C1 segment of cervical spinal cord (tissue), 14 donors: ENCODE measurements around the gene UBAC2.
"Not testable (repeated sequence)": the region's sequence is repeated elsewhere in the genome, so short reads cannot be mapped to it uniquely, and the experiment has no call there.

Source experiments
- DNase-seq, 14 donors: peaks; one replicate each; lab custom pipeline; 2025; lab: John Stamatoyannopoulos, UW

The UBAC2 gene

GRCh38 chr13:99375738-99376080 is 175.1 kb downstream of the UBAC2 start:
- DNase-seq = no peak

DNA sequence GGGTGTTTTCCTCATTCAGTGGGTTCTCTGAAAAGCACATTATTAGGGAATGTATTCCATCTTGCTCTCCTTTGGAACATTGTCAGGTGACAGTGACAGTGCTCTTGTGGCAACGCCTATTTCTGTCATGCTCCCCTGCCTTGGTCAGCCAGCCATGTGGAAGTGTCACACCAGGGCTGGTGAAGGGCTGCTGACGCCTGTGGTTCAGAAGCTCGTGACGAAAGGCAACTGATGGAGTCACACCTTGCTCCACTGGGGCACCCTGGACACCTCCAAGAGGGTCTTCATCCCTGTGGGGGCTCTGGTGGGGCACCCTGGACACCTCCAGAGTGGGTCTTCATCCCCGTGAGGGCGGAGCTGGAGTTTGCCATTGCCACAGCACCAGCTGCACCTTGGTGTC is 175.5 kb downstream of the UBAC2 start:
- DNase-seq = peak in 1 of 14 donors; percentile 28

DNA sequence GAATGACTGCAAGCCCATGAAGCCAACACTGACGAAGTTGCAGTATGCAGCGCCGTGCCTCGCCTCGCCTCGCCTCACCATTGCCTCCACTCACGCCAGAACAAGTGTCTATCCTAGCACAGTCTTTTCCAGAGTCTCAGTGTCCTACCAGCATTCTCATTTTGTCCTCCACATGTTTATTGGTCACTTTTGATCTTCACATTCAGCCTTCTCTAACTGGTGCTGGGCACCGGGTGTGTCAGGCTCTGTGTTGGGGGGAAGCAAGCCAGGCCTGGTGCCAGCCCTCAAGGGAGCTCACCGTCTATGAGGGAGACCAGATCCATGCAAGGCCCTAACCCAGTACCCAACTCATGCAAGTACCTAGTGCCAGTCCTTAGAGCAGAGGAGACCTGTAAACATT is 176.3 kb downstream of the UBAC2 start:
- DNase-seq = no peak

DNA sequence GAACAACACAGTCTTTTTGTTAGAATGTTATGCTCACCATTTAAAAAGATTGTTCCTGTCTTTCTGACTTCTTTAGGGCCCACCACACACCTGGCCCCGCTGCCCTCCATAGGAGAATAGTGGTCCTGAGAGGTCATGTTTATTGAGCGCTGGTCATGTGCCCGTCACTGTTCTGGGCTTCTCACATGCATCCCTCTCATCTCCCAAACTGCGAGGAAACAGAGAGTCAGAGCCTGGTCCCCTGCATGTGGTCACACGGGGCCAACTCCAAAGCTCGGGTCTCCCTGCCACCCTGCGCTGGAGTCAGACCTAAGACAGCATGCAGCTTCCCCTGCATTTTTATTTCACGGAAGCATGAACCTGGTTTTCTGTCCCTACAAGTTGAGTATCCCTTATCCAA is 177.0 kb downstream of the UBAC2 start:
- no peak for DNase-seq

DNA sequence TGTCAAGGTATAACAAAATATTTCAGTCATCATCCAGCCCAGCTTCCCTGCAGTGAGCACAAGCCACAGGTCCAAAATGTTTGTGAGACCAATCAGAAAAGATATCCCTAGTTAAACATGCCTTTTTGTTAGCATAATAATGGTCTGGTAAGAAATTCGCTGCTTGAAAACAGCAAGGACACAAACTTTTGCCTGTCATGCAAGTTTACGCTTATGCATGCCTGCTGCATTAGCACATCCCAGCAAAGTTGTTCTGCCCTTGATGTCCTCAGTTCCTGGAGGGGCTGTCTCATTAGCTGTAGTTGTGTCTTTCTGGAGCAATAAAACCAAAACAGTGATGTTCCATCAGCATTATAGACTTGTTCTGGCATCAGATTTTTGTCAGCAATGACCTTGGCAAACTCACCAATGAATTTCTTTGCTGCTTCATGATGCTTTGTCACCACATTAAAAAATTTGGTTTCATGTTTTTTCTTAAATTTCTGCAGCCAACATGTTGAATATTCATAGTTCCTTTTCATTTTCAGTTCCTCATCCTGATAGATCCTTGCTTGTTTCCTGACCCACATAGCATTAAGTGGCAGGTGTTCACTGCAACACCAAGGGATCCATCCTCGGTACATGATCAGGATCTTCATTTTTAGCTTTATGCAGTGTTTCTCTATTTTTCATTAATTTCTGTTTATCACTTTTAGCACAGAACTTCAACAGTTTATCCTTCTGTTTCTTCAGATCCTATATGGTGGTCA is 178.5 kb downstream of the UBAC2 start:
- DNase-seq = no peak

DNA sequence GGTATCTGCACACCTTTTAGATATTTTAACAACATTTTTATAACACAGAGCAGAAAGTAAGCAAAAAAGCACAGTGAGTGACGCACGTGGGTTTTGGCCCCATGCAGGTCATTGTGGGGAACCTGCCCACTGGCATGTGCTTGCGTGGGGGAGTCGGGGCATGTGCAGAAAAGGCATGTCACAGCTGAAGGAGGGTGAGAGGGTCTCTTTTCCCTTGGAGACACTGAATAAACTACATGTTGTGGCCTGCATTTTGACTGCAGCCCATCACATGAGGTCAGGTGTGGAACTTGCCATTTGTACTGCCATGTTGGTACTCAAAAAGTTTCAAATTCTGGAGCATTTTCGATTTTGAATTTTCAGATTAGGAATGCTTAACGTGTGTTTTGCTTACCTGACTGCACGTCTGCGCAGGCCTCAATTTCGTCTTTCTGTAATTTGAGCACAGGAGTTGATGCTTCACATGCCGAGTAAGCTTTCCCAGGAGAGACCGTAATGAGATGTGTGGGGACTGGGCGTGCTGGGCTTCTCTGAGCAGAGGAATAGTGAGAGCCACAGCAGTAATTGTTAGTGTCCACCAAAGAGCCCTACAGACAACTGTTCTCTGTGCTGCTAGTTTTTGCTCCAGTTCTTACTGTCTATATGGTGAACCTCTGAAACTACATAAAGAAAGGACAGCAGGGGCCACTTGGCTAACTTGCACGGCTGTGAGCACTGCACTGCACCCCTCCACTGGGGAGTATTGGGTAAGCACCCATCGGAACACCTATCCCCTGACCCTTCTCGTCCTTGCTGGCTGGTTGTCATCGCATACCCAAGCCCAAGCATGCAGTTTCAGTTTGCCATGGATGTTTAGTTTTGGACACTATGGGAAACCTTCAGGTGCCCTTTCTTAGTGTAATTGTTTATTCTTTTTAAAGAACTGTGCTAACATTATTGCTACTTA is 179.5 kb downstream of the UBAC2 start:
- DNase-seq = no peak

DNA sequence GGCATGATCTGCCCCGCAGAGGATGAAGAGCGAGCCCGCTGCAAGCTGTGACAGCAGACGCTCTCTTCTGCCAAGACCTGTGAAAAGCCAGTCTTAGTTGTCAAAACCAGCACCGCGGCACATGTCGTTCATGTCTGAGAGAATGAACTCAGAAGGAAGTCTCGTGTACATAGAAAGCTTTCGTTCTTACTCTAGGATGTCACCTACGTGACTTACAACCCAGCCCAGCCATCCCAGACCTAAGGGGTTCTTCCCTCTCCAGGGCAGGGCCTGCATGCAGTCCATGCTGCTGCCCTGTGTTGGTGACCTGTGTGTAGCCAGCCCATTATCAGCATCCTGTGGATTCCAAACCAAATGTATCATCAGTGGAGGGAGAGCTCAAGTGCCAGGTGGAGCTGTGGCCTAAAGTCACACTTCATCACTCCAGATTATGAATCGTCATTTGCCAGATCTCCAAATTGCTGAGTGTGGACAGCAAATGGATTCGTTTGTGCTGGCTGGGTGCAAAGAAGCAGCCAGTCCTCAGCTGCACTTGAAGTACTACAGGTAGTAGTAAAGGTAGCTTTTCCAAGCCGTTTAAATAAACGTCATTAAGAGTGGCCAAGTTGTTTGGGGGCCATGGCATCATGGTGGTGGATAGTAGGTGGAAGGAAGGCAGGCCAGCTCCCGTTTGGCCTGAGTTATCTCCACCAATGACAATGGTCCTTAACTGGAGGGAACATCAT is 180.4 kb downstream of the UBAC2 start:
- DNase-seq = peak in 1 of 14 donors; percentile 33

DNA sequence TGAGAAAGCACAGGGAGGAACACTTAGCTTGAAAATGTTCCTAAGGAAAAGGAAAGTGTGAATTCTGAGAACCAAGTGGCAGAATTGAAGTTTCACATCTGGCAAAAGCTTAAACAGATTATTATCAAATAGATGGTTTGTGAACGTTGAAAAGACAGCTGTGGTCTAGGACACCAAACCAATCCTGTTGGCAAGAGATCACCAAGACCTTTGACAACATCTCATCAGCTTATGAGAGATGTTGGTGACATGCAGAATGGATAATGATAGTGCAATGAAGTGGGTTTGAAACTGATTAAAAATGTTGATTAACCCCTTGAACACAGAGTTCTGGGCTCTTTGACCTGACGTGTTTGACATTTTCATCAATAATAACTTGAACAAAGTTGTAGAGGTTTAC is 181.1 kb downstream of the UBAC2 start:
- no peak for DNase-seq

DNA sequence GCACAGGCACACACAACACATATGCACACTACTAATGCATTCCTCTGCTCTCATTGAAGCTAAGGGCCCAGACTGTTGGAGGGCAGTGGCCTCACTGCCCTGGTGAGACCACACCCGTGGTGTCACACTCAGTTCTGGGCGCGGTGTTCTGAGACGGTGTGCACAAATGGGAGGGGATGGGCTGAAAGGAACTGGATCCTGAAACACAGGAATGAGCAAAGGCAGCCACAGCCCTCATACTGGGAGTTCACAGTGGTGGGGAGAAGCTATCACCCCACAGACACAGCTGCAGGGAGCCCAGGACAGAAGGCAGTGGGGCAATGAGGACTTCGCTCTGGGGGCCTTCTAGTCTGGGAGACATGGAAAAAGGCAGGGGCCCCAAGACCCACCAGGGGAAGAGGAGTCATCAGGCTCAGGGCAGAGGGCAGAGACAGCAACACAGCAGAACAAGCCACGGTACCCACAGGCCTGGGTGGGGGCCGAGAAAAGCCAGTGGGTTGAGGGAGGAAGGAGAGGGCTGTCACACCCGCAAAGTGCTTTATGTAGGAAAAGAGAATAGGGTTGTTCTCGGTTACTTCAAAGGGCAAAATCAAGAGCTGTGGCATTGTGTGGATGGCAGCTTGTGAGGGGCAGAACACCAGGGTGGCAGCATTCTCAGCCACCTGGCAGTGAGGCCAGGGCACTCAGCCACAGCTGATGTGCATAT is 181.9 kb downstream of the UBAC2 start:
- DNase-seq = no peak

GRCh38 chr13:99383511-99383921 is 182.9 kb downstream of the UBAC2 start:
- no peak for DNase-seq

DNA sequence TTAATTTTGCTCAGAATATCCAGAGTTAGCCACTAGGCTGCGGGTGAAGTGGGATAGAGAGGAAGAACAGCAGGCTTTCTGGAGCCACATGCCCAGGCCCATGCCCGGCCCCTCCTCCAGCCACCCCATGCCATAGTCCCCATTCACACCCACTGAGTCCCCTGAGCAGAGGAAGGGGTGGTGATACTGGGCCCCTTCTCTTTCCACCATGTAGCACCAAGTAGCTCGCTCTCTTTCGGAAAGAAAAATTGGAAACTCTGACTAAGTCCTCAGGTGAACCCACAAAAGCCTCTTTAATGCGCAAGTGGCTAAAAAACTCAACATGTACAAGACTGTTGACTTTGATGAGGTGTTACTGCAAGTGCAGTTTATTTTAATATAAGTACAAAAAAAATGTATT is 183.3 kb downstream of the UBAC2 start:
- no peak for DNase-seq

GRCh38 chr13:99384468-99384867 is 183.8 kb downstream of the UBAC2 start:
- peak in 1 of 14 donors; percentile 20 for DNase-seq

- DNase-seq = no peak
Observed at GRCh38 chr13:99385161-99385560, 184.5 kb downstream of the UBAC2 start.

GRCh38 chr13:99385940-99386339 is 185.3 kb downstream of the UBAC2 start:
- no peak for DNase-seq

GRCh38 chr13:99386495-99386894 is 185.8 kb downstream of the UBAC2 start:
- DNase-seq = no peak

GRCh38 chr13:99386911-99387788 is 186.5 kb downstream of the UBAC2 start:
- DNase-seq = peak in 2 of 14 donors; percentile 23 to 24

DNA sequence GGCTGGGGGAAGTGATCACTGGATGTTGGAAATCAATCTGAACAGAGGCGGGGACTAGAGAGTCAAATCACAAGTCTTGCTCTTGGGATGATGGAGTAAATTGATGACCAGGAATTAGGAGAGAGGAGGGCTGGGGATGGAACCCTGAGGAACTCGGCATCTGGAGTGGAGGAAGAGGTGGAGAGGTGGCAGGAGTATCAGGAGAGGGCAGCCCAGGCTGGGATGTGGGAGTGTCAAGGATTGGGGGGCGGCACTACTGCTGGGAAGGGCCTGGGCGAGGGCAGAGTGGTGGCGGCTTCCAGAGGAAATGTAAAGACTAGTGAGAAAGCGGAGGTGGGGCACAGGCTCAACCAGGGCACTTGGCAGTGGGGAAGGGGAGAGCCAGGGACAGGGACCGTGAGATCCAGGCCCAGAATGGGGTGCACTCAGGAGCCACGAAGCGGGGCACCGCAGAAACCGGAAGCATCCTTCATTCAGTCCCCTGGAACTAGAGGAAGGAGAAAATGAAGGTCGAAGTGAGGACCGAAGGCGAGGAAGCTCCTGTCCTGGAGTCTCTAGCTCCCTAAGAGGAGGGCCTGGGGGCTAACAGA is 187.8 kb downstream of the UBAC2 start:
- no peak for DNase-seq

DNA sequence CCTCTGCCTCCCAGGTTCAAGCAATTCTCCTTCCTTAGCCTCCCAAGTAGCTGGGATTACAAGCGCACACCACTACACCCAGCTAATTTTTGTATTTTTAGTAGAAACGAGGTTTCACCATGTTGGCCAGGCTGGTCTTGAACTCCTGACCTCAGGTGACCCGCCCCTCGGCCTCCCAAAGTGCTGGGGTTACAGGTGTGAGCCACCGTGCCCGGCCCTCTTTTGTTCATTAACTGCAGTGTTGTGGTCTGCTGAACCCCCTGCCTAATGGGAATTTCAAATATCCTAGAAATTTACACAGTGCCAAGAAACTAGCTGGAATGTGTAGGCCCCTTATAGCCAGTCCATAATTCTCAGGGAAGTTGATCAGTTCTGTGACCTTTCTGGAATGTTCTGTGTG is 188.4 kb downstream of the UBAC2 start:
- not testable (repeated sequence) for DNase-seq

GRCh38 chr13:99389520-99390304 is 189.1 kb downstream of the UBAC2 start:
- no peak for DNase-seq
